Fibroblast of lung (primary cell): Measurements from ENCODE around the gene TMEM178B.

Experiments
- CTCF ChIP-seq, 2 donors: IDR thresholded peaks in 1 of 2; conservative IDR thresholded peaks in 1 of 2; 1 replicate in 1 of 2; 2 replicates in 1 of 2; pipeline ENCODE4 v1.5.1; 2011 to 2012; ENCODE audit warnings: low read length in 2 of 2, control low read depth in 1 of 2, inconsistent platforms in 1 of 2, low read depth in 1 of 2, mild to moderate bottlenecking in 1 of 2
- EZH2 ChIP-seq: IDR thresholded peaks from 2 replicates; pipeline ENCODE4 v1.5.1; 2012; ENCODE audit warnings: low read length, control low read depth, mild to moderate bottlenecking; ENCODE audit errors: missing control alignments

DNA sequence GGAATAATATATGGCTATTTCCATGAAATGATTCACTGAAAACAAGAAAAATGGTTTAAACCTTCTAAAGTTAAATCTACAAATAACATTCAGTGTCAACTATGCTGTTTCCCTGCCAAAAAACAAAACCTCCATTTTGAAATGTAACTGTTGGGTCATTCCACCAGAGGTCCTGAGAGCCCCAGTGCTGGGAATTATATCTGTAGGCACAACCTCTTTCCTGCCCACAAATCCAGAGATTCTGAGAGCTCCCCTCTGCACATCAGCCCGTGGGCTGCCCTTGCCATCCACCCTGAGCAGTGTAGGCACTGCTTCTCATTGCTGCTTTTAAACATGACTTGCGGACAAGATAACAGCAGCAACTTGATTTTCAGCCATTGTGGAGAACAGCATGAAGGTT lies 198.6 kb downstream of the TMEM178B start:
- TF ChIP-seq CTCF (conservative IDR thresholded peaks at IDR 0.05 in 1 of 2, IDR thresholded peaks at IDR 0.05 in 1 of 2; ENCODE audit: low read depth in 1 of 2, low read length in 2 of 2) (no peak), EZH2 (no peak)
